Measurements from ENCODE around the gene LBHD2.

LBHD2 gene

GRCh38 chr14:103101257-103101962 lies 17.4 kb downstream of the LBHD2 start:
- ATAC-seq (ENCODE audit: low read depth) (no peak), DNase-seq (ENCODE audit: low spot score) (no peak)
- TF ChIP-seq CTCF (IDR thresholded peaks at IDR 0.05; ENCODE audit: poor library complexity, severe bottlenecking), result no peak
- no peak overlapping the region for H3K4me3 ChIP-seq (ENCODE audit: severe bottlenecking)
- H3K36me3 ChIP-seq (ENCODE audit: low read depth), result no peaks in the 10 kb centered on the region
- H3K27me3 ChIP-seq (ENCODE audit: insufficient read depth, poor library complexity, severe bottlenecking), result peaks cover 24% of the 10 kb centered on the region
- H3K27ac ChIP-seq (ENCODE audit: poor library complexity, severe bottlenecking), result no peak overlapping the region
- H3K9me3 ChIP-seq (ENCODE audit: severe bottlenecking), result no peaks in the 10 kb centered on the region
- no peaks in the 10 kb centered on the region for H3K4me1 ChIP-seq (ENCODE audit: insufficient read depth, poor library complexity, severe bottlenecking)

GRCh38 chr14:103101963-103102688 lies 18.1 kb downstream of the LBHD2 start:
- no peaks in the 10 kb centered on the region for H3K9me3 ChIP-seq (ENCODE audit: severe bottlenecking)
- H3K4me3 ChIP-seq (ENCODE audit: severe bottlenecking), result no peak overlapping the region
- H3K27ac ChIP-seq (ENCODE audit: poor library complexity, severe bottlenecking), result no peak overlapping the region
- no peak for DNase-seq (ENCODE audit: low spot score)
- no peak for TF ChIP-seq CTCF (IDR thresholded peaks at IDR 0.05; ENCODE audit: poor library complexity, severe bottlenecking)
- peaks cover 24% of the 10 kb centered on the region for H3K27me3 ChIP-seq (ENCODE audit: insufficient read depth, poor library complexity, severe bottlenecking)
- no peaks in the 10 kb centered on the region for H3K4me1 ChIP-seq (ENCODE audit: insufficient read depth, poor library complexity, severe bottlenecking)
- ATAC-seq (ENCODE audit: low read depth), result no peak
- H3K36me3 ChIP-seq (ENCODE audit: low read depth), result no peaks in the 10 kb centered on the region

- H3K27me3 ChIP-seq (ENCODE audit: insufficient read depth, poor library complexity, severe bottlenecking), result peaks cover 24% of the 10 kb centered on the region
- no peak for DNase-seq (ENCODE audit: low spot score)
- no peaks in the 10 kb centered on the region for H3K36me3 ChIP-seq (ENCODE audit: low read depth)
- H3K4me3 ChIP-seq (ENCODE audit: severe bottlenecking), result no peak overlapping the region
- H3K9me3 ChIP-seq (ENCODE audit: severe bottlenecking), result no peaks in the 10 kb centered on the region
- H3K27ac ChIP-seq (ENCODE audit: poor library complexity, severe bottlenecking), result no peak overlapping the region
- ATAC-seq (ENCODE audit: low read depth), result no peak
- TF ChIP-seq CTCF (IDR thresholded peaks at IDR 0.05; ENCODE audit: poor library complexity, severe bottlenecking), result no peak
- H3K4me1 ChIP-seq (ENCODE audit: insufficient read depth, poor library complexity, severe bottlenecking), result no peaks in the 10 kb centered on the region
Observed at GRCh38 chr14:103102689-103103260, 18.8 kb downstream of the LBHD2 start.

- no peak for DNase-seq (ENCODE audit: low spot score)
- Histone ChIP-seq H3K4me3 (ENCODE audit: severe bottlenecking) (peak overlapping the region; percentile 15), H3K9me3 (ENCODE audit: severe bottlenecking) (no peaks in the 10 kb centered on the region), H3K4me1 (ENCODE audit: insufficient read depth, poor library complexity, severe bottlenecking) (peaks cover 3% of the 10 kb centered on the region), H3K36me3 (ENCODE audit: low read depth) (no peaks in the 10 kb centered on the region), H3K27me3 (ENCODE audit: insufficient read depth, poor library complexity, severe bottlenecking) (peaks cover 24% of the 10 kb centered on the region), H3K27ac (ENCODE audit: poor library complexity, severe bottlenecking) (no peak overlapping the region)
- ATAC-seq (ENCODE audit: low read depth), result peak; percentile 54
- TF ChIP-seq CTCF (IDR thresholded peaks at IDR 0.05; ENCODE audit: poor library complexity, severe bottlenecking), result no peak
Observed at GRCh38 chr14:103103461-103104388, 19.7 kb downstream of the LBHD2 start.

Measured in RWPE2 (cell line).